HG03135 (cell line): Measurements from ENCODE around the gene RAG1.
"Not testable (repeated sequence)": the region's sequence is repeated elsewhere in the genome, so short reads cannot be mapped to it uniquely, and the experiment has no call there.

ENCODE experiments used
- ATAC-seq: cut with Tn5 transposase; IDR thresholded peaks from one replicate; pipeline ENCODE4 v1.9.1; 2021; ENCODE audit warnings: mild to moderate bottlenecking, moderate library complexity; ENCODE audit not compliant: unreplicated experiment

The RAG1 gene

DNA sequence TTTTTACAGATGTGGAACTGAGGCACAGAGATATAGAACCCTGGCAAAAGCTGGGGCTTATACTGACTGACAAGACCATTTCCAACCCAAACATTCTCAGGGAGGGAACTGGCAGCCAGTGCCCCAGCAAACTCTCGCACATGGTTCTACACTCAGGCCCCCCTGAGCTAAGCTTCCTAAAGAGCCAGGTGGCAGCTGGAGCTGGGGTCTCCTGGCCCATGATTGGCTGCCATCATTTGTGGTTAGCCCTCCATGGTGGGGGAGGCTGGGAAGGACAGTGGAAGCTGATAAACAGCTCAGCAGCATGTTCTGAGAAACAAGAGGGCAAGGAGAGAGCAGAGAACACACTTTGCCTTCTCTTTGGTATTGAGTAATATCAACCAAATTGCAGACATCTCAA is at the start of gene RAG1:
RAG1 (plus strand) TSS at position 314 of the 400 bp plus-strand sequence. CDS start 5,298 bp downstream, outside the sequence.
- no peak for ATAC-seq

GRCh38 chr11:36530840-36531239 is 37.0 kb upstream of the RAG1 start:
- ATAC-seq = no peak

DNA sequence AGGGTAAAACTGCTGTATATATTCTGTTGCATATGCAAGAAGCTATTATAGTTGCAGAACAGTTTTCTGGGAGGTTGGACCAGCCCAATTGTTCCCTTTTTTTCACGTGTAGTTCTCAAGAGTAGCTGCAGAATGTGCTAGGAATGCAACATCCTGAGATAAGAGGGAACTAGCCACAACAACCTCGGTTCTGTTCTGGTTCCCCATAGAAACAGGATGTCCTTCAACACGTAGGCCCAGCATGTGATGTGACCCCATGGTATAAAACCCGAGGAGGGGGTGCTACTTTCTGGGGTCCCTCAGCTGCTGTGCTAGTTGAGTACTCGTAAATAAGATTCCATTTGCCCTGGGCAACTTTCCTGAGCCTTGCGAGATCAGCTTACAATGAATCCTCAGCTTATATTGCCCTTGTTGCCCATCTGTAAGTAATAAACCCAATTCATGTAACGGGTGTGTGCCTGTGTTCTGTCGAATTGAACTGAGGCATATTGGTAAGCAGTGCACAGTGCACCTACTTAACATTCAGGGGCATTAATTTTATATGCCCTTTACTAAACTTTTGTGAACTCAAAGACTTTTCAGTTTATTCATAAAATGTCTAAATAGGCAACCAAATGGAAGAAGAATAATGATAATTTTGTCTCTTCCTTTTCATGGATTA is 34.7 kb upstream of the RAG1 start:
- ATAC-seq = no peak

DNA sequence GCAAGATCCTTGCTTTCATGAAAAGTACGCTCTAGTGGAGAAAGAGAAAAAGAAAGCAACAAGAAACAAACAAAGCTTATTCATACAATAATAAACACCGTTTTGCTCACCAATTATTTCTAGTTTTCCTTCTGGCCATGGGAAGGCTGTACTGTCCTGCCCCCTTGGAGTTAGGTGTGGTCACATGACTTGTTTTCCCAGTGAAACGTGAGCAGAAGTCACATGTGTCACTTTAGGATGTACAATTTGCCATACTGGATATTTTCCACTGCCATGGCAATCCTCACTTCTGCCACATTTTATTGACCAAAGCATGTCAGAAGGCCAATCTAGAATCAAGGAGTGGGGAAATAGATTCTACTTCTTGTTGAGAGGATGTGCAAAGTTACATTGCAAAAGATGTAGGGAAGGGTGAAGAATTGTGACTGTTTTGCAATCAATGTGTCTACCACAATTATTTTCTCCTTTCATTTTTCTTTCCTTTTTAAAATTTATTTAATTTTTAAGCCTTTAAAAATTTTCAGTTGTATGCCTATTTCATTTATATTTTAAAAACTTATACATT is 33.4 kb upstream of the RAG1 start:
- no peak for ATAC-seq

- ATAC-seq = peak; percentile 97
These were observed 26.8 kb upstream of the RAG1 start for GRCh38 chr11:36540998-36541397.

- ATAC-seq = no peak
These were observed 17.3 kb upstream of the RAG1 start for GRCh38 chr11:36550385-36551115.

- ATAC-seq = not testable (repeated sequence)
These were observed 10.4 kb upstream of the RAG1 start for GRCh38 chr11:36557390-36557789.

DNA sequence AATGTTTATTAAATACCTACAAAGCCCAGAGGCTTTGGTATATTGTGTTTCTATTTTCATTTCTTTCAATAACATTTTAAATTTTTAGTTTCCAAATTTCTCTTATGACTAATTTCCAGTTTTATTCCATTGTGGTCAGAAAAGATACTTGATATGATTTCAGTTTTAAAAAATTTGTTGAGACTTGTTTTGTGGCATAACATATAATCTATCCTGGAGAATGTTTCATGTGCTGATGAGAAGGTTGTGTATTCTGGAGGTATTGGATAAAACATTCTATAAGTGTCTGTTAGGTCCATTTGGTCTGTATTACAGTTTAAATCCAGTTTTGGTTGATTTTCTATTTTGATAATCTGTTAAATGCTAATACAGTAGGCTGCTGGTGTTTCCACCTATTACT is 9.8 kb upstream of the RAG1 start:
- ATAC-seq = no peak

GRCh38 chr11:36558571-36559413 is 9.0 kb upstream of the RAG1 start:
- ATAC-seq = peak; percentile 96

GRCh38 chr11:36564376-36565030 is 3.3 kb upstream of the RAG1 start:
- no peak for ATAC-seq

- no peak for ATAC-seq
These were observed 2.7 kb upstream of the RAG1 start for GRCh38 chr11:36565031-36565610.

GRCh38 chr11:36566407-36567053 is 1.3 kb upstream of the RAG1 start:
- no peak for ATAC-seq

GRCh38 chr11:36569095-36569494 is 1.3 kb downstream of the RAG1 start:
- no peak for ATAC-seq

DNA sequence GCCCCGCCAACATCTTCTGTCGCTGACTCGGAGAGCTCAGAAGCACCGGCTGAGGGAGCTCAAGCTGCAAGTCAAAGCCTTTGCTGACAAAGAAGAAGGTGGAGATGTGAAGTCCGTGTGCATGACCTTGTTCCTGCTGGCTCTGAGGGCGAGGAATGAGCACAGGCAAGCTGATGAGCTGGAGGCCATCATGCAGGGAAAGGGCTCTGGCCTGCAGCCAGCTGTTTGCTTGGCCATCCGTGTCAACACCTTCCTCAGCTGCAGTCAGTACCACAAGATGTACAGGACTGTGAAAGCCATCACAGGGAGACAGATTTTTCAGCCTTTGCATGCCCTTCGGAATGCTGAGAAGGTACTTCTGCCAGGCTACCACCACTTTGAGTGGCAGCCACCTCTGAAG is 6.7 kb downstream of the RAG1 start:
- no peak for ATAC-seq

DNA sequence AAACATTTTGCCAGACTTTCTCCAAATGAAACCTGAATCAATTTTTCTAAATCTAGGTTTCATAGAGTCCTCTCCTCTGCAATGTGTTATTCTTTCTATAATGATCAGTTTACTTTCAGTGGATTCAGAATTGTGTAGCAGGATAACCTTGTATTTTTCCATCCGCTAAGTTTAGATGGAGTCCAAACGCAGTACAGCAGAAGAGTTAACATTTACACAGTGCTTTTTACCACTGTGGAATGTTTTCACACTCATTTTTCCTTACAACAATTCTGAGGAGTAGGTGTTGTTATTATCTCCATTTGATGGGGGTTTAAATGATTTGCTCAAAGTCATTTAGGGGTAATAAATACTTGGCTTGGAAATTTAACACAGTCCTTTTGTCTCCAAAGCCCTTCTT is 9.6 kb downstream of the RAG1 start:
- no peak for ATAC-seq

- no peak for ATAC-seq
These were observed 10.1 kb downstream of the RAG1 start for GRCh38 chr11:36577859-36578258.

GRCh38 chr11:36578458-36578857 is 10.7 kb downstream of the RAG1 start:
- no peak for ATAC-seq

GRCh38 chr11:36581536-36581935 is 13.7 kb downstream of the RAG1 start:
- ATAC-seq = no peak

DNA sequence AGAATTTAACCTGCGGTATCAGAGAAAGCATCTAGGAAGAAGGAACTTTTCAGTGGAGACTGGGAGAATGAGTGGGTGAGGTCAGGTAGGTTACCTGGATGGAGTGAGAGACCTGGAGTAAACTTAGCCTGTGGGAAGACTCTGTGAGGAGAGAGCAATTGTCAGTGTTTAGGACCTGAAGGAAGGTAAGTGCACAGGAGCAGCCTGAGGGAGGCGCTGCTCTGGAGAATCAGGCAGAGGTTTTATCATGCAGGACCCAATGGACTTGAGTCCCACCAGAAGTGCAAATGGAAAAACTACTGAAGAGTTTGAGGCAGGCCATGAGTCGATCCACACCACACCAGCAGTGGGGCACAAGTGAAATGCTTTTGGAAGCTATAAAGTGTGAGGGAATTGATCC is 15.9 kb downstream of the RAG1 start:
- no peak for ATAC-seq

- no peak for ATAC-seq
These were observed 18.7 kb downstream of the RAG1 start for GRCh38 chr11:36586543-36586942.
